AG09309 (cell line): Measurements from ENCODE around the gene C17orf113.
A peak's percentile ranks its signal among the peaks of the same experiment; 100 is the strongest.

Experiments
- DNase-seq: peaks from one replicate; pipeline ENCODE4 v3.0.0-alpha.2; 2010; ENCODE audit warnings: low read depth
- H3K4me3 ChIP-seq: 2 replicates; pipeline ENCODE4 v1.5.1; 2011; ENCODE audit warnings: mild to moderate bottlenecking, low read depth, low read length, moderate library complexity; ENCODE audit not compliant: control insufficient read depth
- CTCF ChIP-seq: IDR thresholded peaks from 2 replicates; pipeline ENCODE4 v1.5.1; 2011; ENCODE audit warnings: mild to moderate bottlenecking, low read depth, low read length, inconsistent platforms; ENCODE audit not compliant: insufficient read depth, control insufficient read depth; ENCODE audit errors: missing control alignments

The C17orf113 gene

GRCh38 chr17:42031584-42031983 is 18.8 kb downstream of the C17orf113 start:
- DNase-seq: no peak
- H3K4me3 ChIP-seq: no peak overlapping the region
- TF ChIP-seq CTCF: no peak

GRCh38 chr17:42028791-42029127 is 21.6 kb downstream of the C17orf113 start:
- no peak overlapping the region for H3K4me3 ChIP-seq

GRCh38 chr17:42027961-42028790 is 22.2 kb downstream of the C17orf113 start:
- DNase-seq: no peak
- no peak overlapping the region for H3K4me3 ChIP-seq
- peak; percentile 27 for TF ChIP-seq CTCF

More at GRCh38 chr17:42028791-42029127, 21.6 kb downstream of the C17orf113 start:
- no peak for DNase-seq
- TF ChIP-seq CTCF: no peak

- DNase-seq: no peak
- no peak overlapping the region for H3K4me3 ChIP-seq
- TF ChIP-seq CTCF: no peak
These were observed 22.9 kb downstream of the C17orf113 start for GRCh38 chr17:42027590-42027889.

GRCh38 chr17:42026857-42027589 is 23.4 kb downstream of the C17orf113 start:
- TF ChIP-seq CTCF: no peak
- DNase-seq: no peak
- H3K4me3 ChIP-seq: no peak overlapping the region

- DNase-seq: no peak
- TF ChIP-seq CTCF: no peak
- no peak overlapping the region for H3K4me3 ChIP-seq
These were observed 24.5 kb downstream of the C17orf113 start for GRCh38 chr17:42025936-42026335.
